GM21390 (cell line): Measurements from ENCODE around the gene C2orf81.
A peak's percentile ranks its signal among the peaks of the same experiment; 100 is the strongest.

Source experiments
- ATAC-seq: cut with Tn5 transposase; IDR thresholded peaks from one replicate; pipeline ENCODE4 v1.9.1; 2021; ENCODE audit not compliant: unreplicated experiment

C2orf81 gene

GRCh38 chr2:74391580-74392448, 29.6 kb downstream of the C2orf81 start:
- peak; percentile 55 for ATAC-seq

GRCh38 chr2:74391209-74391579, 30.2 kb downstream of the C2orf81 start:
- peak; percentile 22 for ATAC-seq

GRCh38 chr2:74390606-74391005, 30.8 kb downstream of the C2orf81 start:
- no peak for ATAC-seq

- ATAC-seq: no peak
Measured at GRCh38 chr2:74387346-74387745, 34.1 kb downstream of the C2orf81 start.

GRCh38 chr2:74385396-74385795, 36.0 kb downstream of the C2orf81 start:
- ATAC-seq: no peak

GRCh38 chr2:74384051-74384450, 37.4 kb downstream of the C2orf81 start:
- no peak for ATAC-seq

GRCh38 chr2:74383254-74383653, 38.2 kb downstream of the C2orf81 start:
- ATAC-seq: no peak

GRCh38 chr2:74381751-74382150, 39.7 kb downstream of the C2orf81 start:
- no peak for ATAC-seq

GRCh38 chr2:74379851-74380789, 41.3 kb downstream of the C2orf81 start, which contains the start of gene DCTN1:
TSS of gene DCTN1 (minus strand) at chr2:74380311. CDS start at chr2:74380037, 274 bp downstream.
- ATAC-seq: peak; percentile 60

- no peak for ATAC-seq
Measured at GRCh38 chr2:74378007-74378406, 43.4 kb downstream of the C2orf81 start.

- ATAC-seq: no peak
Measured at GRCh38 chr2:74375838-74376237, 45.6 kb downstream of the C2orf81 start.

- no peak for ATAC-seq
Measured at GRCh38 chr2:74374509-74375205, 46.8 kb downstream of the C2orf81 start.

GRCh38 chr2:74373985-74374384, 47.4 kb downstream of the C2orf81 start:
- ATAC-seq: no peak

GRCh38 chr2:74373221-74373676, 48.2 kb downstream of the C2orf81 start:
- no peak for ATAC-seq

- ATAC-seq: no peak
Measured at GRCh38 chr2:74372674-74373073, 48.7 kb downstream of the C2orf81 start.

GRCh38 chr2:74371421-74371820, 50.0 kb downstream of the C2orf81 start:
- no peak for ATAC-seq

GRCh38 chr2:74369976-74370375, 51.4 kb downstream of the C2orf81 start:
- no peak for ATAC-seq

- ATAC-seq: no peak
Measured at GRCh38 chr2:74368499-74368898, 52.9 kb downstream of the C2orf81 start.

GRCh38 chr2:74367789-74368188, 53.6 kb downstream of the C2orf81 start:
- ATAC-seq: no peak

- no peak for ATAC-seq
Measured at GRCh38 chr2:74366036-74366435, 55.4 kb downstream of the C2orf81 start.
